Measurements from ENCODE around the gene OXCT2. TPM values are rescaled to one million over a fixed set of nuclear protein-coding genes. Genes with fewer than 3 reads are reported as not detected.

The OXCT2 gene
- polyA plus RNA-seq, 1 donor from 2014 or later: not detected

GRCh38 chr1:39802496-39803260 lies 31.5 kb upstream of the OXCT2 start:
- Histone ChIP-seq H3K27me3 (ENCODE audit: insufficient read depth, low read depth, low read length) (no peaks in the 10 kb centered on the region), H2AFZ (ENCODE audit: low read depth, low read length) (no peak overlapping the region), H3F3A (ENCODE audit: insufficient read depth, low read length, poor library complexity, severe bottlenecking) (no peaks in the 10 kb centered on the region), H3K9me2 (ENCODE audit: insufficient read depth, low read length) (no peaks in the 10 kb centered on the region), H3K36me3 (ENCODE audit: insufficient read depth, low read length) (no peaks in the 10 kb centered on the region), H3K4me2 (ENCODE audit: low read length) (no peak overlapping the region), H3K79me2 (replicated peaks; ENCODE audit: insufficient read depth, low read length) (no peaks in the 10 kb centered on the region), H3K4me3 (ENCODE audit: low read length) (no peak overlapping the region), H3K9ac (ENCODE audit: low read length) (no peak overlapping the region), H4K20me1 (ENCODE audit: insufficient read depth) (no peaks in the 10 kb centered on the region), H3K27ac (ENCODE audit: low read length) (no peak overlapping the region), H3K9me3 (ENCODE audit: low read length) (no peaks in the 10 kb centered on the region)
- no peak for TF ChIP-seq MXI1 (conservative IDR thresholded peaks at IDR 0.05; ENCODE audit: poor library complexity, severe bottlenecking)
- TF ChIP-seq EP300 (conservative IDR thresholded peaks at IDR 0.05; ENCODE audit: poor library complexity, severe bottlenecking): no peak
- no peak for TF ChIP-seq POLR2AphosphoS5 (IDR thresholded peaks at IDR 0.05)
- no peak for TF ChIP-seq SMC3 (conservative IDR thresholded peaks at IDR 0.05; ENCODE audit: poor library complexity)
- TF ChIP-seq TAF1 (IDR thresholded peaks at IDR 0.05; ENCODE audit: low read depth): no peak
- no peak for TF ChIP-seq CTCF (IDR thresholded peaks at IDR 0.05; ENCODE audit: poor library complexity, severe bottlenecking)
- TF ChIP-seq RAD21 (conservative IDR thresholded peaks at IDR 0.05): no peak
- no peak for TF ChIP-seq REST (IDR thresholded peaks at IDR 0.05; ENCODE audit: borderline replicate concordance)
- no peak for TF ChIP-seq EZH2 (IDR thresholded peaks at IDR 0.05; ENCODE audit: borderline replicate concordance, insufficient read depth, low read length, poor library complexity, severe bottlenecking)

- TF ChIP-seq CTCF (IDR thresholded peaks at IDR 0.05; ENCODE audit: poor library complexity, severe bottlenecking) (no peak), MXI1 (conservative IDR thresholded peaks at IDR 0.05; ENCODE audit: poor library complexity, severe bottlenecking) (no peak), RAD21 (conservative IDR thresholded peaks at IDR 0.05) (no peak), POLR2AphosphoS5 (IDR thresholded peaks at IDR 0.05) (no peak), EZH2 (IDR thresholded peaks at IDR 0.05; ENCODE audit: borderline replicate concordance, insufficient read depth, low read length, poor library complexity, severe bottlenecking) (no peak), SMC3 (conservative IDR thresholded peaks at IDR 0.05; ENCODE audit: poor library complexity) (no peak), REST (IDR thresholded peaks at IDR 0.05; ENCODE audit: borderline replicate concordance) (no peak), EP300 (conservative IDR thresholded peaks at IDR 0.05; ENCODE audit: poor library complexity, severe bottlenecking) (no peak), TAF1 (IDR thresholded peaks at IDR 0.05; ENCODE audit: low read depth) (no peak)
- H4K20me1 ChIP-seq (ENCODE audit: insufficient read depth): no peaks in the 10 kb centered on the region
- no peaks in the 10 kb centered on the region for H3K79me2 ChIP-seq (replicated peaks; ENCODE audit: insufficient read depth, low read length)
- no peak overlapping the region for H3K27ac ChIP-seq (ENCODE audit: low read length)
- H3K9me2 ChIP-seq (ENCODE audit: insufficient read depth, low read length): no peaks in the 10 kb centered on the region
- H3F3A ChIP-seq (ENCODE audit: insufficient read depth, low read length, poor library complexity, severe bottlenecking): no peaks in the 10 kb centered on the region
- H3K9me3 ChIP-seq (ENCODE audit: low read length): no peaks in the 10 kb centered on the region
- H3K36me3 ChIP-seq (ENCODE audit: insufficient read depth, low read length): no peaks in the 10 kb centered on the region
- no peak overlapping the region for H3K4me3 ChIP-seq (ENCODE audit: low read length)
- no peak overlapping the region for H3K4me2 ChIP-seq (ENCODE audit: low read length)
- no peaks in the 10 kb centered on the region for H3K27me3 ChIP-seq (ENCODE audit: insufficient read depth, low read depth, low read length)
- H2AFZ ChIP-seq (ENCODE audit: low read depth, low read length): no peak overlapping the region
- no peak overlapping the region for H3K9ac ChIP-seq (ENCODE audit: low read length)
These were observed 29.3 kb upstream of the OXCT2 start for GRCh38 chr1:39800471-39800835.
